Body of pancreas (tissue), 4 donors: ENCODE results near the gene DIAPH1. TPM values are rescaled to one million over a fixed set of nuclear protein-coding genes. Genes with fewer than 3 reads are reported as not detected.

ENCODE experiments used
- ATAC-seq: fragments of 150-250 bp; one replicate; pipeline ENCODE4 v1.9.1; 2016
- DNase-seq, 4 donors: peaks; one replicate each; pipeline ENCODE4 v3.0.0-alpha.2; 2019
- H3K27ac ChIP-seq, 4 donors: fragments of 200-600 bp; sonication (generic); 1 replicate in 3 of 4; 2 replicates in 1 of 4; pipeline versions ENCODE4 v1.5.1 to v1.6.1; 2016 to 2019; ENCODE audit warnings: mild to moderate bottlenecking in 1 of 4, mixed read lengths in 1 of 4, moderate library complexity in 1 of 4
- H3K27me3 ChIP-seq, 2 donors: fragments of 200-600 bp; sonication (generic); one replicate each; pipeline ENCODE4 v1.6.0; 2016; ENCODE audit warnings: mild to moderate bottlenecking in 1 of 2
- H3K36me3 ChIP-seq, 2 donors: fragments of 200-600 bp; sonication (generic); replicated peaks in 1 of 2; 2 replicates each; pipeline ENCODE4 v1.5.1; 2016; ENCODE audit warnings: low read depth in 2 of 2; ENCODE audit not compliant: insufficient read depth in 1 of 2
- H3K4me1 ChIP-seq: fragments of 200-600 bp; sonication (generic); one replicate; pipeline ENCODE4 v1.6.0; 2016
- H3K4me3 ChIP-seq, 2 donors: fragments of 200-600 bp; sonication (generic); 1 replicate in 1 of 2; 2 replicates in 1 of 2; pipeline ENCODE4 v1.5.1; 2016 to 2019
- H3K9me3 ChIP-seq, 3 donors: fragments of 200-600 bp; sonication (generic); 1 replicate in 2 of 3; 2 replicates in 1 of 3; pipeline ENCODE4 v1.5.1; 2016
- POLR2A ChIP-seq, 3 donors: fragments of 450-650 bp; IDR thresholded peaks; one replicate each; pipeline ENCODE4 v1.6.1; 2016; ENCODE audit warnings: antibody characterized with exemption in 3 of 3, mild to moderate bottlenecking in 2 of 3
- WGBS, 2 donors: methylation state at CpG; one replicate each; pipeline ENCODE4 v1.1.5; 2017; 5-methylcytosine and 5-hydroxymethylcytosine counted together
- intact Hi-C: fragments of 100-400 bp; cut with DNase I; formaldehyde crosslinking; loops from one replicate; pipeline ENCODE4 v1.15.1; 2023
- total RNA-seq, 2 donors: library from RNA; depleted of rRNA; stranded (reverse); fragments of >200 nt; gene quantifications; one replicate each; pipeline ENCODE4 v1.1.0, GENCODE V29; 2016
- TF ChIP-seq, protein P1 (sequence below), 7 experiments: fragments of 450-650 bp in 4 of 7; fragments of 200-600 bp in 3 of 7; sonication (generic) in 3 of 7; IDR thresholded peaks; one replicate each; pipeline ENCODE4 v1.5.1; 2016 to 2019; ENCODE audit warnings: antibody characterized with exemption in 7 of 7

DIAPH1 gene
- total RNA-seq, 2 donors from 2014 or later, result 28.3 to 47.0 TPM

GRCh38 chr5:141573489-141574121 lies 45.2 kb downstream of the DIAPH1 start:
- H3K9me3 ChIP-seq, result no peaks in the 10 kb centered on the region
- ATAC-seq (no peak), DNase-seq (no peak)
- H3K4me3 ChIP-seq, result no peak overlapping the region
- H3K4me1 ChIP-seq, result no peaks in the 10 kb centered on the region
- peaks cover 16 to 65% of the 10 kb centered on the region in 2 donors for H3K36me3 ChIP-seq
- H3K27ac ChIP-seq, result no peak overlapping the region
- TF ChIP-seq POLR2A (IDR thresholded peaks at IDR 0.05), result no peak
- TF ChIP-seq, protein P1, sequence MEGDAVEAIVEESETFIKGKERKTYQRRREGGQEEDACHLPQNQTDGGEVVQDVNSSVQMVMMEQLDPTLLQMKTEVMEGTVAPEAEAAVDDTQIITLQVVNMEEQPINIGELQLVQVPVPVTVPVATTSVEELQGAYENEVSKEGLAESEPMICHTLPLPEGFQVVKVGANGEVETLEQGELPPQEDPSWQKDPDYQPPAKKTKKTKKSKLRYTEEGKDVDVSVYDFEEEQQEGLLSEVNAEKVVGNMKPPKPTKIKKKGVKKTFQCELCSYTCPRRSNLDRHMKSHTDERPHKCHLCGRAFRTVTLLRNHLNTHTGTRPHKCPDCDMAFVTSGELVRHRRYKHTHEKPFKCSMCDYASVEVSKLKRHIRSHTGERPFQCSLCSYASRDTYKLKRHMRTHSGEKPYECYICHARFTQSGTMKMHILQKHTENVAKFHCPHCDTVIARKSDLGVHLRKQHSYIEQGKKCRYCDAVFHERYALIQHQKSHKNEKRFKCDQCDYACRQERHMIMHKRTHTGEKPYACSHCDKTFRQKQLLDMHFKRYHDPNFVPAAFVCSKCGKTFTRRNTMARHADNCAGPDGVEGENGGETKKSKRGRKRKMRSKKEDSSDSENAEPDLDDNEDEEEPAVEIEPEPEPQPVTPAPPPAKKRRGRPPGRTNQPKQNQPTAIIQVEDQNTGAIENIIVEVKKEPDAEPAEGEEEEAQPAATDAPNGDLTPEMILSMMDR (IDR thresholded peaks at IDR 0.05), result no peak
- intact Hi-C loops, result no loop called here
- WGBS, 2 donors, result 68 to 70% methylated on average over 3 to 4 of the region's 4 CpGs
- H3K27me3 ChIP-seq, result no peaks in the 10 kb centered on the region

GRCh38 chr5:141570655-141571054 lies 48.1 kb downstream of the DIAPH1 start:
- H3K9me3 ChIP-seq, result no peaks in the 10 kb centered on the region
- DNase-seq, result no peak
- intact Hi-C loops, result no loop called here
- ATAC-seq, result no peak
- no peak overlapping the region for H3K27ac ChIP-seq
- TF ChIP-seq, protein P1 (IDR thresholded peaks at IDR 0.05), result no peak
- TF ChIP-seq POLR2A (IDR thresholded peaks at IDR 0.05), result no peak
- H3K27me3 ChIP-seq, result no peaks in the 10 kb centered on the region
- peaks cover 0 to 44% of the 10 kb centered on the region in 2 donors for H3K36me3 ChIP-seq
- no peaks in the 10 kb centered on the region for H3K4me1 ChIP-seq
- no peak overlapping the region for H3K4me3 ChIP-seq

GRCh38 chr5:141567513-141568117 lies 51.2 kb downstream of the DIAPH1 start:
- H3K27ac ChIP-seq, result no peak overlapping the region
- WGBS, 2 donors, result 30 to 32% methylated on average over 2 of the region's 2 CpGs
- H3K36me3 ChIP-seq, result peaks cover 0 to 25% of the 10 kb centered on the region in 2 donors
- intact Hi-C loops, result no loop called here
- DNase-seq (no peak), ATAC-seq (no peak)
- H3K27me3 ChIP-seq, result no peaks in the 10 kb centered on the region
- no peak overlapping the region for H3K4me3 ChIP-seq
- no peaks in the 10 kb centered on the region for H3K9me3 ChIP-seq
- H3K4me1 ChIP-seq, result peaks cover 11% of the 10 kb centered on the region
- no peak for TF ChIP-seq POLR2A (IDR thresholded peaks at IDR 0.05)
- TF ChIP-seq, protein P1 (IDR thresholded peaks at IDR 0.05), result peak; percentile 53 to 86 (median 65)

GRCh38 chr5:141565826-141566570 lies 52.8 kb downstream of the DIAPH1 start:
- no peaks in the 10 kb centered on the region for H3K27me3 ChIP-seq
- H3K4me1 ChIP-seq, result peaks cover 14% of the 10 kb centered on the region
- TF ChIP-seq, protein P1 (IDR thresholded peaks at IDR 0.05), result no peak
- TF ChIP-seq POLR2A (IDR thresholded peaks at IDR 0.05), result no peak
- intact Hi-C loops, result no loop called here
- peaks cover 0 to 13% of the 10 kb centered on the region in 2 donors for H3K36me3 ChIP-seq
- no peaks in the 10 kb centered on the region for H3K9me3 ChIP-seq
- DNase-seq, result no peak
- H3K27ac ChIP-seq, result no peak overlapping the region
- H3K4me3 ChIP-seq, result no peak overlapping the region
- 83 to 84% methylated on average over 8 of the region's 8 CpGs for WGBS, 2 donors
- no peak for ATAC-seq
